ENCODE data around the gene OR2W3. TPM values are rescaled to one million over a fixed set of nuclear protein-coding genes. Genes with fewer than 3 reads are reported as not detected.

Gene OR2W3
- polyA plus RNA-seq (2012; ENCODE audit: insufficient read depth, insufficient read length) = not detected

DNA sequence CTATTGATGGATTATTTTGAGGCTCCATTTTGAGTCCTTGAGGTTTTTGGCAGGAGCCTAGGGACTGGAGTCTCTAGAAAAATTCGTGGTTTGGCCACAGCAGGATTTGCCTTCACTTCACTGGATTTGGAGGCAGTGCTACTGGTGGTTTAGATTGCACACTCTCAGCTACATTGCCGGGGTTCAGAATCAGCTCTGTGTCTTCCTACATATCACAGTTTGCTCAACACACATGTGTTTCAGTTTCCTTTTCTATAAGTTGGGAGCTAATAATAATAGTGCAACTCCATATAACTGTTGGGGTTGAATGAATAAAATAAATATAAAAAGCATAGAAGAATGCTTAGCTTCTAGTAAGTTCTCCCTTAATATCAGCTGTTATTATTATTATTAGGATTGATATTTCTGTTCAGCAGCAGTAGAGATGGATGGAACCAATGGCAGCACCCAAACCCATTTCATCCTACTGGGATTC lies at the start of gene OR2W3:
Gene OR2W3, plus strand, starts transcription at position 425 of the 475 bp plus-strand sequence. Its CDS starts 0 bp downstream, at position 425.
- no peak for DNase-seq (ENCODE audit: low read depth, low spot score)
- no peak within 1 kb of the TSS for H3K4me3 ChIP-seq (ENCODE audit: low read length)

- DNase-seq (ENCODE audit: low read depth, low spot score) = no peak
- H3K4me3 ChIP-seq (ENCODE audit: low read length) = no peak overlapping the region
Observed at GRCh38 chr1:247845693-247846017, 49.7 kb upstream of the OR2W3 start.

DNA sequence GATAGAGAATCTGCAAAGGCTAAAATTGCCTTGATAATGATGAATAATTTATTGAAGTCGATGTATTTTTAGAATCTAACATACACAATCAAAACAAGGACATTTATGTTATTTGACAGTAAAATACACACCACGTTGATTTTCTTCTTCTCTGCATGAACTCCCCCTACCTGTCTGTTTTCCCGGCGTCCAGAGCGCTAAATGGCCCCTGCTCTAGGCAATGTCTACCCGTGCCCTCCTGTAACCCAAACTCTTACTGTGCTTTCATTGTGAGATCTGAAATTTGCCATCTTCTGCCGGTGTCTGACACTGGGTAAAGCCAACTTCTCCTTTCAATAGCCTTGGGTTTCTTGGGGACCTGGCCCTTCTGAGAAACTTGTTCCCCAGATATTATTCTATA lies 47.0 kb upstream of the OR2W3 start:
- DNase-seq (ENCODE audit: low read depth, low spot score) = no peak
- H3K4me3 ChIP-seq (ENCODE audit: low read length) = no peak overlapping the region

- no peak for DNase-seq (ENCODE audit: low read depth, low spot score)
- no peak overlapping the region for H3K4me3 ChIP-seq (ENCODE audit: low read length)
Observed at GRCh38 chr1:247849616-247850015, 45.8 kb upstream of the OR2W3 start.

GRCh38 chr1:247854899-247855545 lies 40.4 kb upstream of the OR2W3 start:
- no peak overlapping the region for H3K4me3 ChIP-seq (ENCODE audit: low read length)
- DNase-seq (ENCODE audit: low read depth, low spot score) = no peak

- DNase-seq (ENCODE audit: low read depth, low spot score) = no peak
- H3K4me3 ChIP-seq (ENCODE audit: low read length) = no peak overlapping the region
Observed at GRCh38 chr1:247855911-247856310, 39.5 kb upstream of the OR2W3 start.

DNA sequence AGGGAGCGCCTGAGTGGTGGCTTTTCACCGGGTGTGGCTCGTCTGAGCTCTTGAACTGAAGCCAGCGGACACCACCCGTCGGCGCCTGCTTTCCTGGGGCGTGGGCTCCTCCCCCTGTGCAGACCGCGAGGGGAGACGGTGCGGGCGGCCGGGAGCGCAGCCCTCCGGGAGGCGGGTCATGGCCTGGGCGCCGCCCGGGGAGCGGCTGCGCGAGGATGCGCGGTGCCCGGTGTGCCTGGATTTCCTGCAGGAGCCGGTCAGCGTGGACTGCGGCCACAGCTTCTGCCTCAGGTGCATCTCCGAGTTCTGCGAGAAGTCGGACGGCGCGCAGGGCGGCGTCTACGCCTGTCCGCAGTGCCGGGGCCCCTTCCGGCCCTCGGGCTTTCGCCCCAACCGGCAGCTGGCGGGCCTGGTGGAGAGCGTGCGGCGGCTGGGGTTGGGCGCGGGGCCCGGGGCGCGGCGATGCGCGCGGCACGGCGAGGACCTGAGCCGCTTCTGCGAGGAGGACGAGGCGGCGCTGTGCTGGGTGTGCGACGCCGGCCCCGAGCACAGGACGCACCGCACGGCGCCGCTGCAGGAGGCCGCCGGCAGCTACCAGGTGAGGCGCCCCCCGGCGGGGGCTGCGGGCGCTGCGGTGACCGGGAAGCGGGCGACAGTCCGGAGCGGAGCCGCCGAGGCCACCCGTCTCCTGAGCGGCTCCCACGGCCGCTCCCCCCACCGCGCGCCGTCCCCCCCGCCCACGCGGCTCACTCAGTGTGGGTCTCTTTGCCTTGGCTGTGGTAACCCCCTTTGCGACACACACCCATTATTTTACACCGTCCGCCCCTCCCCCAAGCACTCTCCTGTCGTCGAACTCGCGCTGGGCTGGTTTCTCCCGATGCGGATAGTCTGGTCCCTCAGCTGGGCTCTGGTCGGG lies 38.1 kb upstream of the OR2W3 start, which contains the start of gene TRIM58:
Gene TRIM58, plus strand, starts transcription at position 119 of the 916 bp plus-strand sequence. Its CDS starts 60 bp downstream, at position 179.
- no peak within 1 kb of the TSS for H3K4me3 ChIP-seq (ENCODE audit: low read length)
- no peak for DNase-seq (ENCODE audit: low read depth, low spot score)

- H3K4me3 ChIP-seq (ENCODE audit: low read length) = no peak overlapping the region
- DNase-seq (ENCODE audit: low read depth, low spot score) = no peak
Observed at GRCh38 chr1:247857985-247858619, 37.3 kb upstream of the OR2W3 start.

GRCh38 chr1:247862756-247863155 lies 32.6 kb upstream of the OR2W3 start:
- H3K4me3 ChIP-seq (ENCODE audit: low read length) = no peak overlapping the region
- DNase-seq (ENCODE audit: low read depth, low spot score) = no peak

- H3K4me3 ChIP-seq (ENCODE audit: low read length) = no peak overlapping the region
- DNase-seq (ENCODE audit: low read depth, low spot score) = no peak
Observed at GRCh38 chr1:247864644-247865043, 30.7 kb upstream of the OR2W3 start.

DNA sequence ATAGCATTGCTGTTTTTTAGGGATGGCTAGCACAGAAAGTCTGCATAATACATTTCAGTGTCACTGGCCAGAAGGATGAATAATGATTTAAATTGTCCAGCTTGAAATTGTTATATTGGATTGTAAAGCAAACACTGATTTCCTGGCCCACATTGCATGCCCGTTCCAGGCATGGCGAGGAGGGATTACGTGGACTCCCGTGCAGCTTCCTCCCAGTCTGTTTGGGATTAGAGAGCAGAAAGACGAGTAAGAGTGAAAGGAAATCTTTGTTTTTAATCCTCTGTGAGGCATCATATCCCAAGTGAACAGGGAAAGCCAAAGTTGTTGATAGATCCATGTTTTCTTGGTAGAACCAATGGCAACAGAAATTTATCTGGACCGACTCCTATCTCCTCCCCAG lies 30.0 kb upstream of the OR2W3 start:
- no peak overlapping the region for H3K4me3 ChIP-seq (ENCODE audit: low read length)
- no peak for DNase-seq (ENCODE audit: low read depth, low spot score)

DNA sequence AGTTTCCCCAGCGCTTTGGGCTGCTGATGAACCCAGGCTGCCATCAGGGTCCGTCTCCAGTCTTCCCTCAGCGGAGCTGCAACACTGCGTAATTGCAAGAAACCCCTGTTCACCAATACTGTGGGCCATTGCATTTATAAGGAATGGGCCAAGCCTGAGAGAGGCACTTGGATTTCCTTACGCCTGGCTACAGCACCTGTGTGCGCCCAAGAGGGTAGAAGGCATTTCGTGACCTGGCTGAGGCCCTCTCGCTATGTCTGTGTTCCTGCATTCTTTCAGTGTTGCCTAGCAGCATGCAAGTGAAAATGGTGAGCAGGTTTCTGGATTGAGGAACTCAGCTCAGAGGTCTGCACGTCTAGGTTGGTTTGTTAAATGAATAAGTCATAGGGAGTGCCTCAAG lies 12.0 kb upstream of the OR2W3 start:
- H3K4me3 ChIP-seq (ENCODE audit: low read length) = no peak overlapping the region
- DNase-seq (ENCODE audit: low read depth, low spot score) = no peak

DNA sequence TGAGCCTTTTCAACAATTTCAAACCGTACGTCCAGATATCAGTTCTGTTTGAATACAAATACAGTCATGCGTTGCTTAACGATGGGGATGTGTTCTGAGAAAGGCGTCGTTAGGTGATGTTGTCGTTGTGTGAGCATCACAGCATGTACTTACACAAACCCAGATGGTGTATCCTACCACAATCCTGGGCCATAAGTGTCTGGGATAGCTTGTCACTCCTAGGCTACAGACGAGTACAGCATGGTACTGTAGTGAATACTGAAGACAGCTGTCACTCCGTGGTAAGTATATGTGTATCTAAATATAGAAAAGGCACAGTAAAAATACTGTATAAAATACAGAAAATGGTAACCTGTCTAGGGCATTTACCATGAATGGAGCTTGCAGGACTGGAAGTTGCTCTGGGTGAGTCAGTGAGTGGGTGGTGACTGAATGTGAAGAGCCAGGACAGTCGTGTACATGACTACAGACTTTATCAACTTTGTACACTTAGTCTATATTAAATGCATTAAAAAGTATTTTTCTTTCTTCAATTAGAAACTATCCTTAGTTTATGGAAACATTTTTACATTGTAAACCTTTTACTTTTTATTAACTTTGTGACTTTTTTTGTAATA lies 10.5 kb upstream of the OR2W3 start:
- DNase-seq (ENCODE audit: low read depth, low spot score) = no peak
- no peak overlapping the region for H3K4me3 ChIP-seq (ENCODE audit: low read length)

DNA sequence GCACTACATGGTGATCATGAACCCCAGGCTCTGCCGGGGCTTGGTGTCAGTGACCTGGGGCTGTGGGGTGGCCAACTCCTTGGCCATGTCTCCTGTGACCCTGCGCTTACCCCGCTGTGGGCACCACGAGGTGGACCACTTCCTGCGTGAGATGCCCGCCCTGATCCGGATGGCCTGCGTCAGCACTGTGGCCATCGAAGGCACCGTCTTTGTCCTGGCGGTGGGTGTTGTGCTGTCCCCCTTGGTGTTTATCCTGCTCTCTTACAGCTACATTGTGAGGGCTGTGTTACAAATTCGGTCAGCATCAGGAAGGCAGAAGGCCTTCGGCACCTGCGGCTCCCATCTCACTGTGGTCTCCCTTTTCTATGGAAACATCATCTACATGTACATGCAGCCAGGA lies 589 bp downstream of the OR2W3 start:
- H3K4me3 ChIP-seq (ENCODE audit: low read length) = no peak overlapping the region
- DNase-seq (ENCODE audit: low read depth, low spot score) = no peak

DNA sequence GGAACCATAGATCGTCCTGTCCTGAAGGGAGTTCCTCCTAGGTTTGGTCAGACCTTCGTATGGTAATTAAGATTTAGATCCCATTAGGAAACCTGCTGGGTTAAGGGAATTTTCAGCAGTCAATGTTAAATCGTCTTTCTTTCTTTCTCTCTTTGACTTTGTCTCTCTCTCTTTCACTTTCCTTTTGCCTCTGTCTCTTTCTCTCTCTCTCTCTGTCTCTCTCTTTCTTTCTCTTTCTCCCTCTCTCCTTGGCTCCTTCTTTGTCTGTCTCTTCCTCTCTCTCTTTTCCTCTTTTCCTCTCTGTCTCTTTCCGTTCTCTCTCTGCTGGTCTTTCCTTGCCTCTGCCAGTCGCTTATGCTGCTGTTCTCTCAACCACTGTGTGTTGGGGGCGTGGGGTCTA lies 8.7 kb downstream of the OR2W3 start:
- no peak for DNase-seq (ENCODE audit: low read depth, low spot score)
- H3K4me3 ChIP-seq (ENCODE audit: low read length) = no peak overlapping the region

DNA sequence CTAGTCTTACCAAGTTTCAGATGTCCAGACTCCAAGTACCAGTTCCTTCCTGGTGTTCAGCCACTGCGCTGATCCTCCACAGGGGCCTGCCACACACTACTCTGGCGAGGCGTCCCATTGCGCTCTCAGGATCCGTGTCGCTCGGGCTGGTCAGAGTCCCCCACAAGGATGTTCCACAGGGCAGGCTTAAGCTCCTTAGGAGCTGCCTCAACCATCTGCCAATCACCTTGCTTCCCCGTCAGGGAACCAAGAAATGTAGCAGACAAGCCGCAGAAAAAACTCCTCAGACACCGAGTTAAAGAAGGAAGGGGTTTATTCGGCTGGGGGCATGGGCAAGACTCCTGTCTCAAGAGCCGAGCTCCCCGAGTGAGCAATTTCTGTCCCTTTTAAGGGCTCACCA lies 9.8 kb downstream of the OR2W3 start:
- no peak overlapping the region for H3K4me3 ChIP-seq (ENCODE audit: low read length)
- DNase-seq (ENCODE audit: low read depth, low spot score) = no peak

DNA sequence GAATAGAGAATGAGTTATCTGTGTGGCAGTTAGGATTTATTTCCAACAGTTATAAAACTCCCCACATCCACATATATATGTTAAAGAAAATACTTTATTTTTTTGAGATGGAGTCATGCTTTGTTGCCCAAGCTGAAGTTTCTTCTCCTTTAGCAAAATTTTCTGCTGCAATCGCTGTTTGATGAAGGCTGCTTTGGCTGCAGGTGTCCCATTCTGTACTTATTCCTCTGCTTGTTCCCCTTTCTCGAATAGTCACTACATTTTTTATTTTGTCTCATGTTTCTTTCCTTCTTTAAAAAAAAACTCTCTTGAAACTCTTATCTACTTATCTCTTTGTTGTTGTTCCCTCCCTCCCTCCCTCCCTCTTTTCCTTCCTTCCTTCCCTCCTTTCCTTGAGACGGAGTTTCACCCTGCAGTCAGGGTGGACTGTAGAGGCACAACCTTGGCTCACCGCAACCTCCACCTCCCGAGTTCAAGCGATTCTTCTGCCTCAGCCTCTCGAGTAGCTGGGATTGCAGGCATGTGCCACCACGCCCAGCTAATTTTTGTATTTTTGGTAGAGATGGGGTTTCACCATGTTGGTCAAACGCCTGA lies 10.6 kb downstream of the OR2W3 start:
- DNase-seq (ENCODE audit: low read depth, low spot score) = no peak
- no peak overlapping the region for H3K4me3 ChIP-seq (ENCODE audit: low read length)

DNA sequence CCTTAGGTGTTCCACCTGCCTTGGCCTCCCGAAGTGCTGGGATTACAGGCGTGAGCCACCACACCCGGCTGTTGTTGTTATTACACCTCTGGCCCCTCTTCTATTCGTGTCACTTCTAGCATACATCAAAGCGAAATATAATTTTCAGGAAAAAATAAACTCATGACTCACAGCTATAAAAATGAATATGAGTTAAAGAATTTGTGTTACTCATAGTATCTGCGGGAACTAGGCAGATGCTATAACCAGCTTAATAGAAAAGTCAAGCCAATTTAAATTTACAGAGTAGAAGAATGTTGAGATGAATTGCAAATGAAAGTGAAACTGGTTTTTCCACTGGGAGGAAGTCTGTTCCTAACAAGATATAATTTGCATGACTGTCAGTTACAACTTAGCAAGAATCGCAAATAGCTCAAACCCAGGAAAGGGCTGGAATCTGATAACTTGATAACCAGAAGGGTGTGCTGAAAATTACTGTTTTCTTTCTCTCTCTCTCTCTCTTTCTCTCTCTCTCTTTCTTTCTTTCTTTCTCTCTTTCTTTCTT lies 11.2 kb downstream of the OR2W3 start:
- DNase-seq (ENCODE audit: low read depth, low spot score) = peak; percentile 61
- no peak overlapping the region for H3K4me3 ChIP-seq (ENCODE audit: low read length)

- no peak for DNase-seq (ENCODE audit: low read depth, low spot score)
- H3K4me3 ChIP-seq (ENCODE audit: low read length) = no peak overlapping the region
Observed at GRCh38 chr1:247908766-247909165, 13.4 kb downstream of the OR2W3 start.
